HG03175 (cell line): ENCODE measurements around the gene ADIPOR2.
A peak's percentile ranks its signal among the peaks of the same experiment; 100 is the strongest.

ENCODE experiments used
- ATAC-seq: cut with Tn5 transposase; IDR thresholded peaks from one replicate; pipeline ENCODE4 v1.9.1; 2021; ENCODE audit warnings: mild to moderate bottlenecking, moderate library complexity; ENCODE audit not compliant: unreplicated experiment

Gene ADIPOR2

GRCh38 chr12:1768615-1769014, 77.7 kb downstream of the ADIPOR2 start:
- ATAC-seq: no peak

- ATAC-seq: no peak
Measured at GRCh38 chr12:1769809-1770494, 79.1 kb downstream of the ADIPOR2 start.

- no peak for ATAC-seq
Measured at GRCh38 chr12:1773937-1774655, 83.2 kb downstream of the ADIPOR2 start.

- ATAC-seq: no peak
Measured at GRCh38 chr12:1776170-1776921, 85.5 kb downstream of the ADIPOR2 start.

- no peak for ATAC-seq
Measured at GRCh38 chr12:1777798-1778197, 86.9 kb downstream of the ADIPOR2 start.

- ATAC-seq: no peak
Measured at GRCh38 chr12:1778911-1779310, 88.0 kb downstream of the ADIPOR2 start.

- ATAC-seq: no peak
Measured at GRCh38 chr12:1779783-1780182, 88.9 kb downstream of the ADIPOR2 start.

- no peak for ATAC-seq
Measured at GRCh38 chr12:1781772-1782171, 90.9 kb downstream of the ADIPOR2 start.

GRCh38 chr12:1782215-1782614, 91.3 kb downstream of the ADIPOR2 start:
- no peak for ATAC-seq

GRCh38 chr12:1787714-1788113, 96.8 kb downstream of the ADIPOR2 start:
- no peak for ATAC-seq

- ATAC-seq: no peak
Measured at GRCh38 chr12:1790444-1790843, 99.6 kb downstream of the ADIPOR2 start.

GRCh38 chr12:1791104-1791841, 100.4 kb downstream of the ADIPOR2 start:
- ATAC-seq: no peak

- ATAC-seq: no peak
Measured at GRCh38 chr12:1792406-1792805, 101.5 kb downstream of the ADIPOR2 start.

GRCh38 chr12:1793426-1794210, 102.7 kb downstream of the ADIPOR2 start:
- no peak for ATAC-seq

GRCh38 chr12:1794440-1795090, 103.7 kb downstream of the ADIPOR2 start:
- ATAC-seq: no peak

- no peak for ATAC-seq
Measured at GRCh38 chr12:1795221-1795784, 104.4 kb downstream of the ADIPOR2 start.

GRCh38 chr12:1795785-1796514, 105.1 kb downstream of the ADIPOR2 start:
- ATAC-seq: peak; percentile 94

- peak; percentile 31 for ATAC-seq
Measured at GRCh38 chr12:1796515-1797010, 105.7 kb downstream of the ADIPOR2 start.
